GM19438 (cell line): ENCODE results near the gene AIPL1.

Experiments used
- ATAC-seq: cut with Tn5 transposase; IDR thresholded peaks from one replicate; pipeline ENCODE4 v1.9.1; 2021; ENCODE audit warnings: low read depth; ENCODE audit not compliant: unreplicated experiment

AIPL1 gene

DNA sequence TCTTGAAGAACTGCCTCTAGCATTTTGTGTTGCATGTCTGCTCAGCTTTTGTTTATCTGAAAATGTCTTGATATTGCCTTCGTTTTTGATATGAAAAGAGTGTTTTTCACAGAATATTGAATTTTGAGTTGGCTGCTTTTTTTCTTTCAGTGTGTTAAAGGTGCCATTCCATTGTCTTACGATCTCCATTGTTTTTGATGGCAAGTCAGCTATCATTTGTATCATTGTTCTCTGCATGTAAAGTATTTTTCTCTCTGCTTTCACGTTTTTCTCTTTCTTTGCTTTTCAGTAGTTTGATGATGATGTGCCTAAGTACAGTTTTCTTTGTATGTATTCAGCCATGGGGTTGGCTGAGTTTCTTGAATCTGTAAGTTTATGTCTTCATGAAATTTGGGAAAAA is 57.0 kb downstream of the AIPL1 start:
- ATAC-seq: no peak

DNA sequence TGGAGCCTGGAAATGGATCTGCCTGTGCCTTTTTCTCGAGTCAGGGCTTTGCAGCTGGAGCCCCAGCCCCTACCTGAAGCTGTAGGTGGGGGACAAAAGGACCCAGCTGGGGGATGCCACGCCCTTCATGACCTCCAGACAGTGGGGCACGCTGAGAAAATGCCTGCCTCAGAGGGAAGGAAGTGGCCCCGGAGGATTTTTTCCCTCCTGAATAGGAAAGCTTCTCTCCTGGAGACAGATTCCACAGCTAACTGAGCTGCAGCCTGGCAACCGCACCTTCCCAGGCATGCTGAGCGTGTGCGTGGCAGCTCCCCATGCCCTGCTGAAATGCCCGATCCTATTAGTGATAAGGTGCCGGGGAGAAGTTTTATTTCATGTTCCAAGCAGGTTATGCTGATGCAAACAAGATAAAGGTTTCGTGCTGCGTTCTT is 58.0 kb downstream of the AIPL1 start:
- no peak for ATAC-seq

DNA sequence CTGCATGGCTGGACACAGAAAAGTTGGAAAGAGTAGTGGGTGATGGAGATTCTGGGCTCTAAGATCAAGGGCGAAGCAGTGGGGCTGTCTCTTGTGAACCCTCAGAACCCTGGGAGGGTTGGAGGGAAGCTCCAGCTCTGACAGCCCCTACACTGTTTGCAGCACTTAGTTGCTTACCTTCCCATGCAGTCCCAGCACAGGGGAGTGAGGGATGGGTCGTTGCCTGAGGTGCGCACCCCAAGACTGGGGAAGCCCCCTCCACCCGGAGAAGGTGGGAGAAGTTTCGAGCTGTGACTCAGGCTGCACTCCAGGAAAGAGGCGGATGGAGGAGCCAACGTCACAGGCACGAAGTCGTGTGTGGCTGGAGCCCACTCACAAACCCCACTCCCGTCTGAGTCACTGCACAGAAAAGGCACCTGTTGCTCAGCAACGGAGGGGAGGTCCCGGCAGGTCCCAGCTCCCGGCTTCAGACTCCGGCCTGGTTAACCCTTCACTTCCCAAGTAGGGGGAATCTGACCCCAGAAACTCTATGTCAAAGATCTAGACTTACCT is 60.1 kb downstream of the AIPL1 start:
- ATAC-seq: no peak

DNA sequence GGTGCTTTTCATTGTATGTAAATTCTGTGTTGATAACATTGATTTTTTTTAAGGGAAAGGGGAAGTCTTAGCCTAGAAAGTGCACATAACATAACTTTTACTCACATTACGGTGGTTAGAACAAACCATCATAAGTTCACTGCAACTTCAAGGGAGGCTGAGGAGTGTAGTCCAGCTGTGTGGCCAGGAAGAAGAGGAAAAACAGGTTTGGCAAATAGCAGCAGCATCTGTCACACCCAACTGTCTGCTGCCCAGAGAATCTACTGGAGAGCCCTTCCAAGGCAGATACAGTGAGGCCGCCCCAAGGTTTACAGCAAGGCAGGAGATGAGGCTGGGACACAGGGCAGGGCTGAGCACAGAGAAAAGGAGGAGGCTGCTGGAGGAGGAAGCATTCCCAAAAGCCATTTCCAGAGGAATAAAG is 60.6 kb downstream of the AIPL1 start:
- no peak for ATAC-seq
